HG03520 (cell line): Measurements from ENCODE around the gene FBP1.
"Not testable (repeated sequence)": the region's sequence is repeated elsewhere in the genome, so short reads cannot be mapped to it uniquely, and the experiment has no call there.

Experiments used
- ATAC-seq: cut with Tn5 transposase; IDR thresholded peaks from one replicate; pipeline ENCODE4 v1.9.1; 2021; ENCODE audit warnings: mild to moderate bottlenecking, moderate library complexity; ENCODE audit not compliant: unreplicated experiment

Gene FBP1

DNA sequence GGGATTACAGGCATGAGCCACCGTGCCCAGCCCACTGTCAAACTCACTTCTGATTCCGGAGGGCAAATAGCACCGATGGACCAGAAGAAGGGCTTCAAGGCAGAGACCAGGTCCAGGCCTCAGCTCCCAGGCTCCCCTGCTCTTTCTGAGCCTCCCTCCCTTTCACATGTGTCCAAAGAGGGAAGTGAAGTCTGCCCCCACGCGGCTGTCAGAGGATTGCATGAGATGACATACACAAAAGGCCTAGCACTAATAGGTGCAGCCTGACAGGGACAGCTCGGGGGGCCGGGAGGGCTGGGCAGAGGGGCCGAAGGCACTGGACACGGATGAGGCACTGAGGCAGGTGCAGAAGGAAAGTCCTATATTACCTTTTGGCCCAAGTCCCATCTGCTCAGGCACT is 16.1 kb downstream of the FBP1 start:
- ATAC-seq: no peak

DNA sequence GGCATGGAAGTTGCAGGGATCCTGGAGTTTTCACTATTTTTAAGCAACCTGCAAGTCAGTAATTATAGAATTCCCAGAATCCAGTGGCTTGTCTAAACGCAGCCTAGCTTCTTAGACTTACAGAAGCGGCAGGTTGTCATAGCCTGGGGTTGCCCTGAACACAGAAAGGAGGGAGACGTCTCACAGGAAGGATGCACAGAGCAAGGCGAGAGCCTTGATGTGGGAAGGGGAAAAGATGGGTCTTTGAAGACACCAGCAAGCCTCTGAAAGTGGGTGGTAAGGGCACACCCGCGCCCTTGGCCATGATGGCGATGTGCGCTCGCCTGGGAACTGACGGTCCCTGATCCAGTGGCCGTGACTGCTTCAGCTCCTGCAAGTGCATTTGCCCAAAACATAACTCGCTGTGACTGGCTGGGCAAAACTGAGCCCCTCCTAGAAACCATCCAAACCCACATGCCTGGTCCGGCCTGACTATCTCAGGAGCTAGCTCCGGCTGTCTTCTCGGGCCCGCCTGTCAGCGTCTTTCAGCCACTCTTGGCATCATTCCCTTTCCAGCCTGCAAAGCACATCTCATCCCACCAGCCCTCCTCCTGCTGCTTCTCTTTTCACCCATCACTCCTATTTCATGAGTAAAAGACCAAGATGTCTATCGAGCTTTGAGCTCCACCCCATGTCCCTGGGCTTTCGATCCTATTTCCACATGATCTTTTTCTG is 17.1 kb downstream of the FBP1 start:
- no peak for ATAC-seq

DNA sequence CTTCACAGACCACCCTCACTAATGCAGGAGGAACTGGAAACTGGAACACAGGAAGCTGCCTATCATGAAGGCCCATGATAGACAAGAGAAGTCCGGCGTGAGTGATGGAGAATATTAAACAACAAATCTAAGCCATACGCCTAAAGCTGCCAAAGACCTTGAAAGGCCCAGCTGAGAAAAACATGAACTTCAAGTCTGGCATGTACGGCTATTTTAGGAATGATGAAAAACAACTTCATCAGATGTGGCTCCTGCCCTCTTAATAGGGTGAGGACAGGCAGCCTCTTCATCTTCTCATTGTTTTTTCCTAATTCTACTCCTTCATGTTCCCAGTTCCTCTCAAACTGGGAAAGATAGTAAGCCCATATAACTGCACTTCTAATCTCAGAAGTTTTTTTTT is 20.3 kb downstream of the FBP1 start:
- no peak for ATAC-seq

DNA sequence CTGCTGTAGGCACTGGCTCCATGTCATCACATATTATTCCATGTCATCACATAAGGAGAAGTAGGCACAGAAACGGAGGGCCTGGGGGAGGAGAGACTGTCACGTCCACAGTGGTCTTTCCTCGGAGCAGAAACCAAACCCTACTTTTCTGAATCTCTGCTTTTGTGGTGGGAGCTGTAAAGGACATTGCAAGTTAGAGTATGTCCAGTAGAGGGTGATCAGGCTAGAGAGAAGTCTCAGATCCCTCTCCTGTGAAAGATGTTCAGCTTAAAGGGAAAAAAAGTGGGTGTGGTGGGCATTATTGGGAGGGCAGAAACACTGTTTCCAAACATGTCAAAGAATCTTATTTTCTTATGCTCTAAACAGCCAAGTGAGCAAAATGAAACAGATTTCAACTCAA is 26.3 kb downstream of the FBP1 start:
- no peak for ATAC-seq

DNA sequence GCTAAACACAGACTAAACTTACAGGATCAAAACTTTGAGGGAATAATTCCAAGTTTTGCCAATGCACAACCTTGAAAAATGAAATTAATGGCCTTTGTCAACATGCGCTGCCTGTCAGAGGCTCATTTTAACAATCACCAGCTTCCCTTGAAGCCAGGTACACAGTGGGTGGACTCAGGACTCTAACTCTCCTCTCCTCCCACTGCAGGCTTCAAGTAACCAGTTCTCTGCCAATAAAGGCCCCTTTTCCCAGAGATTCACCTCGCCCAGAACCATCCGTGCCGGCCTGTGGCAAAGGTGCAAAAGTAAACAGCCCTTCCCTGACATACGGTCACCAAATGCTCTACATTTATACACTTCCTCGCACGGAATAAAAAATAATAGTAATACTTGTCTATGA is 27.2 kb downstream of the FBP1 start:
- no peak for ATAC-seq

DNA sequence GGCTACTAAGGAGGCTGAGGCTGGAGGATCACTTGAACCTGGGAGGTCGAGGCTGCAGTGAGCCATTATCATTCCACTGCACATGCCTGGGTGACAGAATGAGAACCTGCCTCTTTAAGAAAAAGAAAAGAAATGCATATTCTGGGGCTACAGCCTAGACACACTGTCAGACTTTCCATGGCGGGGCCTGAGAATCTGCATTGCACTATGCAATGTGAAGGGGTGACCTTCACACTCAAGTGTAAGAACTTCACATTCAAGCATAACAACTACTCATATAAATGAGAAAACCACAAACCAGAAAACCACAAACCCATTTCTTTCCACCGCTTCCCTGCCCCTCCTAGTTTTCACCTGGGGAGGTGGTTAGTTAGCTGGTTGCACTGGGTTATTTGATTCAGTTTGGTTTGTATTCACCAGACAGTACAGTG is 27.7 kb downstream of the FBP1 start:
- no peak for ATAC-seq

DNA sequence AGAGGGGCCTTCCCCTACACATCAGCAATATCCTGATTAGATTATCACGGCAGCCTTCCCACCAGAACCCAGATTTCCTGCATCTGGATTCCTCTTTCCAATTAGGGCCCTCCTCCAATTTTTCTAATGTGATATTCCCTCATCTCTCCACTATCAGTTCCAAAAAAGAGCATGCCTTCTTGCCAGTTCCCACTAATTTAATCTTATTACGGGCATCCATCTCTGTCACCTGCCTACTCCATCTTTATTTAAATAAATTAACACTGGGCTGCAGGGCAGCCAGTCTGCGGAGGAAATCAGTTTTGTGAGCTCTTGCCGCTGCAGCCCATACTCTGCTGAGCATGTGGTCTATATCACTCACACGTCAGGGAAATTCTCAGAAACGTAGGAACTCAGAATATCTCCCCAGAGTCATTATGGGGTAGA is 29.1 kb downstream of the FBP1 start:
- no peak for ATAC-seq

DNA sequence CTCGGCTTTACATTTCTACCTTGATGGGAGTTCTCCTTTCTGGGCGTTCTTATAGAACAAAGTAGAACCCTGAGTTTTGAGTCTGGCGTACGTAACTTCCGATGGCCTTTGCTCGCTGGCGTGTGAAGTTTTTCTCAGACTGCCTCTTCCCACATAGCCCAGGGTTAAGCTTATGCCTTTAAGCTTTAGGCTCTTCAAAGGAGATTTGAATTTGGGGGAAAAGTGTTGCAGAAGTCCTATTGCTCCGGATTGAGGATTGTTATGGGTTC is 32.0 kb downstream of the FBP1 start:
- no peak for ATAC-seq

DNA sequence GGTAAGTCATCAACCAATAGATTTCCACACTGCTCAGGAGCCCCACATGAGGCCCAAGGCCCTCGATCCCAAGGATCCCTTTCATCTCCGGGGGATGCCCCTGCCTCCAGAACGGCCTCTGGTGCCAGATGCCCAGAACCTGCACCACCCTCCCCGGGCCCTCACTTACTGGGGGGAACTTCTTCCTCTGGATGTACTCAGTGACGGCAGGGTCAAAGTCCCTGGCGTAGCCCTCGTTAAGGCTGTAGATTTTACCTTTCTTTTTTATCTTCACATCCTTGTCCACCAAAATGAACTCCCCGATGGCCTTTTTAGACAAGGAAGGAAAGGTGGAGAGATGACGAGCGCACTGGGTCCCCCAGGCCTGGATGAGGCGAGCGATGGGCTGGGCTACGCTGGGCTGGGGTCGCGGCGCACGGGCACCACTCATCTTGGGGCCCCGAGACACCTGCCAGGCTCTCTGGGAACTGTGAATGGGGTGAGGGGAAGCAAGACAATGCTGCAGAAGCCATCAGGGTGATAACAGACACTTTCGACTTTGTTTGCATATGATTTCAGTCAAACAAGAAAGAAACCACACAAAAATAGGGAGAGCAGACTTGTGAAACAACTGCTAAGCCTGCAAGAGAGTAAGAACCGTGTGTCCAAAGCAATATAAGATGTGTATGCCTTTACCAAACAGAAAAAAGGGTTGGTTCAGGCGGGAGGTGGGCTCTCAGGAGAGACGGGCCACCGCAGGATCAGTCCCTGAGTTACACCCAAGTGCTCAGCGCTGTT is 32.5 kb downstream of the FBP1 start:
- ATAC-seq: no peak

DNA sequence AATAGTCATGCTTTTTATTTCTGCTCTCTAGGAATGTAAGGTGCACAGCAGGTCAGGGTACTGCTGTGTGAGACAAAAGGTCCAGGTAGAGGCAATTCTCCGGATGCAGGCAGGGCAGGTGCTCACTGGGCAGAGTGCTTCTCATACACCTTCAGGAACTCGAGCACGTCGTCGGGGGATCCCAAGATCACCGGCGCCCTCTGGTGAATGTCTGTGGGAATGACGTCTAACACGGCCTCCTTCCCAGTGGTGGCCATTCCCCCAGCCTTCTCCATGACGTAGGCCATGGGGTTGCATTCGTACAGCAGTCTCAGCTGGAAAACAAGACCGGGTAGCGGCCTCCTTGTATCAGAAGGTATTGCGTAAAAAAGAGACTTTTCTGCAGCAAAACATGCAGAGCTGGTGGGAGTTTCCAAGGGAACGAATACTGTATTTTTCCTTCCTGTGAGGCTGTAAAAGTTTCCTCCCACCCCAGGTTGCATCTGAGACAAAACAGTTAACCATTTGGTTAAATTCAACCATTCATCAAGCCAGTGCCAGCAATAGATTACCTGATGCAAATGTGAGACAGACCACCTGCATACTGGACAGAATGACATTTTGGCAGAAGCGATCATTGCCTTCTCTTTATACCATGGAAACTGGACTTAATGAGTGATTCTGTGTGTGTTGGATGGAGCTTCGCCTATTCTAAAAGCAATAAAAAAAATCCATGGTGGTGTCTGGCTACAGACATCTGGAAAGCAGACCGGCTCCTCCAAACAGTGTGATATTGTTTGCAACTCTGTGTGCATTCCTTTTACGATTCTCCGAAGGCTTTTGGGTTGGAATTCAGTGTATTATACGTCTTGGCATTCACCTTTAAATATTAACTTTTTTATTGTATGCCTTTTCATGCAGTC is 35.8 kb downstream of the FBP1 start:
- peak; percentile 51 for ATAC-seq

DNA sequence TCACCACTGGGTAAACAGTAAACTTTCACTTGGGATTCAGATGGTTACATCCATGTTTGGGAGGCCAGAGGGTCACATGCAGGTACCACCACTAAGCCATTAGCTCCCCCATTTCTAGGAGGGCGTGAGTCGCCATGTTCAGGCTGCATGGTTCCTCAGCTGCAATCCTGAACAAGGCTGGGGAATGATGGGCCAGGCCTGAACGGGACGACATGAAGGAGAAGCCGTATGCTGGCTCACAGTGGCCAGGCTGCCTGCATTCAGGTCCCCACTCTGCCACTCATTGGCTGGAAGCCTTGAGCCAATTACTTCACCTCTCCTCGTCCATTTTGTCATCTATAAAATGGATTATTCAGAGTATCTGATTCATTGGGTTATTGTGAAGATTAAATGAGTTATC is 36.7 kb downstream of the FBP1 start:
- no peak for ATAC-seq

DNA sequence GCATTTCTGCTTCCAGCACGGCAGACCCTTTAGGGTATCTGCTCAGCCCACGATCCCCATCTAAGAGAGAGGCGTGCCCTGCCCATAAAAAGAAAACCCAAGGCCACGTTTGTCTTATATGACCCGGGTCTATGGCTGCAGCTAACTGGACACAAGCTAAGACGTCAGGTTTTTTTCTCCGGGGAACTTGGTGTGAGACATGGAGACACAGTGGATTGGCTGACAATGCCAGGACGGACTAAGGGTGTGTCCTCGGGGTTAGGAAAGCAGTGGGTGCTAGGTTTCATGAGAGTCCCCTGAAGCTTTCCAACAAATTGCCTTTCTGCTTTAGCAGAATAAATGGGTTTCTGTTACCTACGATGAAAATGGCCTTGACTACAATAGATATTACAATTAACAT is 38.6 kb downstream of the FBP1 start:
- ATAC-seq: no peak

DNA sequence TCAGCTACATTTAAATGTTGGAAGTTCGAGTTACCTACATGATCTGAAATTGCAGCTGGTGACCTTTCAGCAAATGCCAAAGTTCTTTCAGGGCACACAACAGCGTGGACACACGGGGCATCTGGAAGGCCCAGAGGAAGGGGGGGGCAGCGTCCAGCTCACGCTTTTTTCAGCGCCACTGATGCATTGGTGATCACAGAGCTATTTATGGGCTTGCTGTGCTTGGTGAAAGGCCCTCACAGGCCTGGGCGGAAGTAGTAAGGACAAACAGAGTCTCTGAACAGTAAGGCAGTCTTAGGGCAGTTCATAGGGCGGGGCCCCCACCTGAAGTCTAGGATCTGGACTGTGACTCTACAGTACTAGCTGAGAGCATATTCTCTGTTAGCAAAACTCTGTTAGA is 39.1 kb downstream of the FBP1 start:
- ATAC-seq: no peak

DNA sequence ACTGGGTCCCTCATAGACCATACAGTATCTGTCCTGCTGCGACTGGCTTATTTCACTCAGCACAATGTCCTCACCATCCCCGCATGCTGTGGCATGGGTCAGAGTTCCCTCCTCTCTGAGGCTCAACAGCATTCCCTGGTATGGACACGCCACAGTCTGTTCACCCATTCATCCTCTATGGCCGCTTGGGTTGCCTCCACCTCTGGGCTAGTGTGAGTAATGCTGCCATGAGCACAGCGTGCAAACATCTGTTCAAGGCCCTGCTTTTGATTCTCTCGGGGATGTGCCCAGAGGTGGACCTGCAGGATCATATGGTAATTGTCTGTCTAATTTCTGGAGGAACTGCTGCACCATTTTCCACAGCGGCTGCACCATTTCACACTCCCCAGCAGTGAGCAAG is 40.2 kb downstream of the FBP1 start:
- ATAC-seq: no peak

DNA sequence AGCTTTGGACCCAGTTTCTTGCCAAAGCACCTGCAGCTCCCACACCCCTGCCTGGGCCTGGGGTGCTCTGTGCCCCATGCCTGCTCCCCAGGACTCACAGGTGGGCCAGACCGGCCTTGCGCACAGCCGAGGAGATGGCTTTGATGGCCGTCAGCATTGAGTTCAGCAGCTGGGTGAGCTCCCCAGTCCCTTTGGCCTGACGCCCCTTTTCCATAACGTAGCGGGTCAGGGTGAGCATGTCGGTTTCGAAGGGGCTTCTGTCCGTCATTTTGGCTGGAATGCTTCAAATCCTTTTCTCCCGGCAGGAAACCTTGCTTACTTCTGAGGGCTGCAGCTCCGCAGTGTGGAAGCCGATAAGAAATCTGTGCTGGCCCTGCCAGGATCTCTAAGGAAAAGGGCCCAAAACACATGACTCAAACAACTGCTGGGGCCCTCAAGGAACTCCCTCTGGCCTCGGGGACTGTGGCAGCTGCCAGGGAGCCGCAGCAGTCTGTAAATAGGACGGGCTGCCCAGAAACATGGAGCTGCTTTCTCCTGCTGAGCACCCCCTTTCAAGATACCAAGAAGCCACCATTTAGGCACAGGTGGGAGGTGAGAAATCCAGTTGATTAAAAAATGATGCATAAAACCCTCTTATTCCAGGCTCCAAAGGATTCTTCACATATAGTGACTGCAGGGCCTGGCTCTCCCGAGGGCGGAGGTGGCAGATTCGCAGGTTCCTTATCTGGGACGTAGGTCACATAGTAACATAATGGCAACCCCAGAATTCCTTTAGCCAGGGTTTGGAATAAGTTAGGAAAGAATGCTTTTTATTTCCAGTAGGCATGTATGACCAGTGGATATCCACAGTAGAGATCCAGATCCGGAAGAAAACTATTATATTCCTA is 45.6 kb downstream of the FBP1 start, which contains the start of gene FBP2:
TSS of gene FBP2 (minus strand) at position 366 of the 887 bp plus-strand sequence. CDS start at position 268, 98 bp downstream.
- ATAC-seq: no peak

DNA sequence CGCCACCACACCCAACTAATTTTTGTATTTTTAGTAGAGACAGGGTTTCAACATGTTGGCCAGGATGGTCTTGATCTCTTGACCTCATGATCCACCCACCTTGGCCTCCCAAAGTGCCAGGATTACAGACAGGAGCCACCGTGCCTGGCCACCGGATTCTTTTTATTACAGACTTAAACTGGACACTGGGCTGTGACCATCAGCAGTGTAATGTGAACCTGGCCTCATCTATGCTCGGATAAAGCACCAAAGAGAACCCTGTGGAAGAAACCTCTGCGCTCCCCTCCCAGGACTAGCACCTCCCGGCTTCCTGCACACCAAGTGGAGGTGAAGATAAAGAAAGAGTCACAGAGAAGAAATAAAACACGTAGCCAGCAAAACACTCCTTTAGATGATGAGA is 46.6 kb downstream of the FBP1 start:
- not testable (repeated sequence) for ATAC-seq

DNA sequence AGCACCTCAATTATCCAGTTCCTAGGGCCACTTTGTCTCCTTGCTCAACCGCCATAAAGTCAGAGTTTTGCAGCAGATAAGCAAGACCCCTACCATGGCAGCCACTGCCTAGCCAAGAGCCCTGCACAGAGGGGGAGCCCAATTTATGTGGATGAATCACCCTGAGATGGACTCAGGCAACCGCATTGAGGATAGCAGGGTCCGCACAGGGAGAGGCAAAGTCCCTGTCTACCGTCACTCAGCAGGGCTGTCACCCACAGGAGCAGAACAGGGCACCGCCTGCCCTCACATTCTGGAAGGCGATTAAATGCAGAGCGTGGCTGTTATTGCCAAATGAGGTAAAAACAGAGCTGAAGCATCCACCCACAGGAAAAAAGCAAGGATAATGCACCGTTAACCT is 47.4 kb downstream of the FBP1 start:
- ATAC-seq: no peak

DNA sequence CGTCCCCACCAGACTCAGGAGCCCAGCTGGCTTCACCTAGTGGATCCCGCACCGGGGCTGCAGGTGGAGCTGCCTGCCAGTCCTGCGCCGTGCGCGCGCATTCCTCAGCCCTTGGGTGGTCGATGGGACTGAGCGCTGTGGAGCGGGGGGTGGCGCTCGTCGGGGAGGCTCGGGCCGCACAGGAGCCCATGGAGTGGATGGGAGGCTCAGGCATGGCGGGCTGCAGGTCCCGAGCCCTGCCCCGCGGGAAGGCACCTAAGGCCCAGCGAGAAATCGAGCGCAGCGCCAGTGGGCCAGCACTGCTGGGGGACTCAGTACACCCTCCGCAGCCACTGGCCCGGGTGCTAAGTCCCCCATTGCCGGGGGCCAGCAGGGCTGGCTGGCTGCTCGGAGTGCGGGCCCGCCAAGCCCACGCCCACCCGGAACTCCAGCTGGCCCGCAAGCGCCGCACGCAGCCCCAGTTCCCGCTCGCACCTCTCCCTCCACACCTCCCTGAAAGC is 48.2 kb downstream of the FBP1 start:
- ATAC-seq: not testable (repeated sequence)

DNA sequence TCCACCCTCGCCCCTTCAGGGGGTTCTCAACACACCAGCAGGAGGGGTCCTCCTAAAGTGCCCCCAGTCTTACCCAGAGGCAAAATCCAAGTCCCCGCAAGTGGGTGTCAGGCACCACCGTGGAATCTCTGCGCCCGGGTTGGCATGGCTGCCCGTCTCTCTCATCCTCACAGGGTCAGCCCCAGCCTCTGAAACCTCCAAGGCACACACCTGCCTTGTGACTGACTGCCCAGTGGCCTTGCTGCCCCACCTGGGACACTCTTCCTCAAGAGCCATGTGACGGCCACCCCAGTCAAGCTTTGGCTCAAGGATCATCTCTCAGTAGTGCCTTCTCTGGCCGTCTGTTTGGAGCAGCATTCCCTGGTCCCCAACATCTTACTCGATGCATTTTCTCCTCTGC is 50.6 kb downstream of the FBP1 start:
- no peak for ATAC-seq

DNA sequence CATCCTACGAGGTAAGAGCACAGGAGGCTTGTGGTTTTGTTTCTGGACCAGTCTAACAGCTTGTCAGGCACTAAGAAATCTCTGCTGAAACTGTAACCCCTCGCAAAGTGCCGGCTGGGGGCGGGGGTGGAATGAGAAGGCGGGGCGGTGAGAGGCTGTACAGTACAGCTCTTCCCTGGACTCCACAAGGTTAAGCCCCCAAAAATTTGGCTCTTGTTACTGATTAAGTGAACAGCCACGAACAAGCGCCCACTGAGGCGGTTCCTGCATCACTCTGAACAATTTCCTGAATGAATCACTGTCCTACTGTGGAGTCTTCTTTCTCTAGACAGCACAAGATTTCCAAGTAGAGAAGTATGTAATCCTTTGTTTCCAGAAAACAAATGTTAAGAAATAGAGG is 52.5 kb downstream of the FBP1 start:
- no peak for ATAC-seq
